Fibroblast of pulmonary artery (primary cell): ENCODE results near the gene INPP5B.

Source experiments
- DNase-seq: peaks from one replicate; pipeline ENCODE4 v3.0.0-alpha.2; 2010; ENCODE audit warnings: low read depth
- H3K4me3 ChIP-seq: replicated peaks from 2 replicates; pipeline ENCODE4 v1.5.1; 2011; ENCODE audit warnings: low read depth, mild to moderate bottlenecking, control low read depth, low read length, moderate library complexity
- CTCF ChIP-seq: IDR thresholded peaks from 2 replicates; pipeline ENCODE4 v1.5.1; 2011; ENCODE audit warnings: mild to moderate bottlenecking, control low read depth, low read length, inconsistent platforms; ENCODE audit errors: missing control alignments

Gene INPP5B

DNA sequence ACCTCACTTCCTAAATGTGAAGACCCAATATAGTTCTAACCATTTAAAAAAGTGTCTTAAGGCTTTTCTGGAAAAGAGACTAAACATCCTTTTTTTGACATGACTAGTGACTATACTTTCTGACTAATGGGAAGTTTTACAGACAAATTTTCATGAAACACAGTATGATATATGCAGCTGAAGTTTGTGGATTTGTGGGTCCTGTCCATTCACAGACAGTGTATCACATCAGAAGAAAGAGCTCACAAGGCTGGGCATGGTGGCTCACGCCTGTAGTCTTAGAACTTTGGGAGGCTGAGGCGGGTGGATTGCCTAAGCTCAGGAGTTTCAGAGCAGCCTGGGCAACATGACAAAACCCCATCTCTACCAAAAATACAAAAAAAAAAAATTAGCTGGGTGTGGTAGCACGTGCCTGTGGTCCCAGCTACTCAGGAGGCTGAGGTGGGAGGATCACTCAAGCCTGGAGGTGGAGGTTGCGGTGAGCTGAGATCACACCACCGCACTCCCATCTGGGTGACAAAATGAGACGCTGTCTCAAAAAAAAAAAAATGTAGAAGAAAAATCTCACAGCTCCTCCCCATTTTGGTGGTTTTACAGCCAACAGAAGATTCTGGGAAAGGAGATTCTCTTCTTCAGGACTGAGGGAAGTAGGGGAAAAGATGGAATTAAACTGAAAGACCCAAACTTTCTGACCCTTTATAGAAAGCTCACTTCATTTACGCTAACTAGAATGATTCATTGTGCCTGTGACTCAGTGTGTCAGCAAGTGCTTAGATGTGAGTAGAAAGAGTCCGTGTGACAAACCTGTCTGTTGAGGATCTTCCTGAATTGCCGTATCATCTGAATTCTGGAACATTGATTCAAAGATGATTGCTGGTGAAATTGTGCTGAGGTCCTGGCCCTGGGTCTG is 123.7 kb downstream of the INPP5B start:
- H3K4me3 ChIP-seq, result no peak overlapping the region
- no peak for TF ChIP-seq CTCF
- DNase-seq, result no peak

DNA sequence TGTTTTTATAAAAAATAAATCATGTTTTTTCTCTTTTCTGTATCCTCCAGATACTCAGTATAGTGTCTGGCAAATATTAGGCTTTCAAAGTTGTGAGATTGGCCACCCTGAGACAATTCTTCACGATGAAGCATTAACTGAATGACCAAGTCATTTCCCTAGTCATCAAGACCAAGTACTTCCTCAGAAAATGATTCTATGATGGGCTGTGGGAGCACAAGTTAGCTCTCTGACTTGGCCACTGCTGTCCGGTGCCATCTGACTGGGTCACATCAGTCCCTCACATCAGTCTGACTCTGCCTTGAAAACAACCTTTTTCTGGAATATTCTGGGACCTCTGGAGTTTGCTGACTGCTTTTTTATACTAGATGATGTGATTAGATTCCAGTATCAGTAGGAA is 125.4 kb downstream of the INPP5B start:
- DNase-seq, result no peak
- H3K4me3 ChIP-seq, result no peak overlapping the region
- TF ChIP-seq CTCF, result no peak

GRCh38 chr1:37817481-37817880 is 129.4 kb downstream of the INPP5B start:
- no peak for TF ChIP-seq CTCF
- H3K4me3 ChIP-seq, result no peak overlapping the region
- peak; percentile 26 for DNase-seq

DNA sequence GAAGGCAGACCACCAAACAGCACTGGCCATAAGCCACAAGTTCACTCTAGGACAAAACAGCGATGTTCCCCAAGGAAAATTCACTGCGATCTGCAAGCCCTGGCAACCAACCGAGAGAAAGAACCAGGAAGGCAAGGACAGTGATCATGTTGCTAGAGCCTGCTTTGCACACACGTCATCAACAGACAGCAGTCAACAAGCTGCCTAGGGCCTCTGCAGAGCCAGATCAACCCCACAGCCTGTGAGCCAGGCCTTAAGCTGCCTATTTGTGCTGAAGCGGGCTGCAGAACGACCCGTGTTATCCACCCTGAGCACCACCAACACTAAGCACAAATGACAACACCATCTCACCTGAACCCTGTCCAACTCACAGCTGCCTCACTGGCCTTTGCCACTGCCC is 132.6 kb downstream of the INPP5B start:
- no peak for TF ChIP-seq CTCF
- DNase-seq, result no peak
- H3K4me3 ChIP-seq, result no peak overlapping the region

GRCh38 chr1:37813529-37814145 is 133.2 kb downstream of the INPP5B start:
- TF ChIP-seq CTCF, result no peak
- no peak for DNase-seq
- H3K4me3 ChIP-seq, result no peak overlapping the region

DNA sequence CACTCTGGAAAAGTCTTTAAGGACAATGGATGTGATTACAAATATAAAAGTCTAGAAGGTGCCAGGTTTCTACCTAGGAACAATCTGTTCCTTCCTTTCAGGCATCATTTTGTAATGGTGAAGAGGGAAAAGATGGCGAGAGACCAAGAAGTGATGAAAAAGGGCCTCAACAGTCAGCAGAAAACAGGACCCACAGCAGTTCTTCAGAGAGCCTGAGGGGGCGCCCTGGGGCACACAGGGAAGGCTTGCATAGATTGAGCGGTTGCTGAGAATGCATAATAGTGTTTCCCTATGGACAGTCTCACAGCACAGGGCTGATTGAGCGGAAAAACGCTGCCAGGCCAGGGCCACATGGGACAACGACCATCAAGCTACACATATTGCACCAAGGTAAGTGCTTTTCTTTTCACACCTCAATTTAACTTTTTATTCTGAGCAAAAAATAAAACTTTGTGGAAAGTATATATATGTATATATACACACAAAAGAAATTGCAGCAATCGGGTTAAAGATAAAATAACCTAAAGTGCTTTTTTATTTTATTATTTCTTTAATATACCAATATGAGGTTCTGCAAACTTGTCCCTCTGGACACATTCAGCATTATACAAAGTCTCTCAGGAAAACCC is 135.7 kb downstream of the INPP5B start:
- peak; percentile 94 for TF ChIP-seq CTCF
- peak; percentile 86 for DNase-seq
- no peak overlapping the region for H3K4me3 ChIP-seq
